Tongue (tissue), 2 donors: ENCODE measurements around the gene GCNT2. TPM values are rescaled to one million over a fixed set of nuclear protein-coding genes. Genes with fewer than 3 reads are reported as not detected.
"Not testable (repeated sequence)": the region's sequence is repeated elsewhere in the genome, so short reads cannot be mapped to it uniquely, and the experiment has no call there.

Experiments used
- DNase-seq: peaks from one replicate; pipeline ENCODE4 v3.0.0-alpha.2; 2015
- total RNA-seq: library from RNA; depleted of rRNA; stranded (reverse); fragments of >200 nt; gene quantifications from one replicate; pipeline ENCODE4 v1.2.3, GENCODE V29; 2014

Gene GCNT2
- total RNA-seq, 1 donor from 2014 or later, result 6.3 TPM

DNA sequence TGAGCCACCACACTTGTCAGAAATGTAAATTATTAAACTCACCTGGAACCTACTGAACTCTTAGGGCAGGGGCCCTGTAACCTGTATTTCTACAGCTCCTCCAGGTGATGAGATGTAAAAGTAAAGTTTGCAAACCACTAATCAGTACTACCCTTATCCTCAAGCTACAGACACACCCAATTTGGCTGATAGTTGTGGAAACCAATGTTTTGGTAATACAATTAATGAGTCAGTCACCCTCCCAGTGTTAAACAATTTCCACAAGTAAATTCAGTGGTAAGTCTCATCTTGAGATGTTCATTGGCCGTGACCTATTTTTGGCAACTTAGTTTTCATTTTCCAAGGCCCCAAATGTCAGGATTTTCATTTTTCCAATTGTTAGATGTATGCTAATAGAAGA lies 29.6 kb downstream of the GCNT2 start:
- DNase-seq, result no peak

DNA sequence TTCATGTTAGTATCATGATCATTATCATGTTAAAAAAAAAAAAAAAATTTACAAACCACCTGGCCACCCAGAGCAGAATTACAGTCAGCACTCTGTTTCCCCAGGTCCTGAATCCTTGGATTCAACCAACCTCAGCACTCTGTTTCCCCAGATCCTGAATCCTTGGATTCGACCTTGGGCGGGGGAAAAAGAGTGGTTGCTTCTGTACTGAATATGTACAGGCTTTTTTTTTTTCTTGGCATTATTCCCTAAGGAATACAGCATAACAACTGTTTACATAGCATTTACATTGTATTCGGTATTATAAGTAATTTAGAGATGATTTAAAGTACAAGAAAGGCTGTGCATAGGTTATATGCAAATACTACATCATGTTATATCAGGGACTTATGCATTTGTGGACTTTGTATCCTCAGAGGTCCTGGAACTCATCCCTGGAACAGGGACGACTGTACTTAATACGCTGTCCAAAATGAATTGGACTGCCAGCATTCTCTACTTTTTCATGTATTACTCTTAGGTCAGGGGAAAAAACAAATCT lies 31.2 kb downstream of the GCNT2 start:
- no peak for DNase-seq

DNA sequence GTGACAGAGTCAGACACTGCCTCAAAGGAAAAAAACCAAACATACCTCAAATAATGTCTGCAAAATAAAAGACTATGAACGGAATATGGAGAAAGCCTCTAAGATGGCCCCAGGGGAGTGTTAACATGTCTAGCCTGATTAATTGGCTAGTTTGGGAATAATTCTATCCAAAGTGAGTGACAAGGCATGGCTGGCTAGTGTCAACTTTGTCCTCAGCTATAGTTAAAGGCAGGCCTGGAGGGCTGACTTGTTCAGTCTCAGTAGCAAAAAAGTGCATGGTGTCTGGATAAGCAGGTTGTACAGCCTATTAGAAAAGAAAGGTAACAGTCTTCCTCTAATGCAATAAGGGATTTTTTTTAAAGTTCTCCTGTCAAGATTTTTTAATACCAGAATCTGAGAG lies 32.7 kb downstream of the GCNT2 start:
- no peak for DNase-seq

DNA sequence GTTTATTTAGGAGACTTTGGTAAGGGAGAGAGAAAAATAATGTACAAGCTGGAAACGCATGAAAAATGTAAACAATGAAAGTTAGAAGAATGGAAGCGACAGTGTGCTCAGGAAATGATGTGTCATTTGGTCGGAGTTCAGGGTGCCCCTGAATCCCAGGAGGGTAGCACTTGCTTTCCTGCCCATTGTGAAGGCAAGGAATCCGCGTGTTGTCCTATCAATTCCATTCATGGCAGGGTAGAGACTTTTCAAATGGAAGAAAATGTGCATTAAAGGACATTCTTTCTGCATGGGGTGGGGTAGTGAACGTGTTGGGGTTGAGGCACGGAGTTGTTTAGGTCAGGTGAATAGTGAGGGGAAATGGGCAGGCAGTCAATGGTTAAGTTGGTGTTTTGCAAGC lies 33.7 kb downstream of the GCNT2 start:
- DNase-seq, result no peak

DNA sequence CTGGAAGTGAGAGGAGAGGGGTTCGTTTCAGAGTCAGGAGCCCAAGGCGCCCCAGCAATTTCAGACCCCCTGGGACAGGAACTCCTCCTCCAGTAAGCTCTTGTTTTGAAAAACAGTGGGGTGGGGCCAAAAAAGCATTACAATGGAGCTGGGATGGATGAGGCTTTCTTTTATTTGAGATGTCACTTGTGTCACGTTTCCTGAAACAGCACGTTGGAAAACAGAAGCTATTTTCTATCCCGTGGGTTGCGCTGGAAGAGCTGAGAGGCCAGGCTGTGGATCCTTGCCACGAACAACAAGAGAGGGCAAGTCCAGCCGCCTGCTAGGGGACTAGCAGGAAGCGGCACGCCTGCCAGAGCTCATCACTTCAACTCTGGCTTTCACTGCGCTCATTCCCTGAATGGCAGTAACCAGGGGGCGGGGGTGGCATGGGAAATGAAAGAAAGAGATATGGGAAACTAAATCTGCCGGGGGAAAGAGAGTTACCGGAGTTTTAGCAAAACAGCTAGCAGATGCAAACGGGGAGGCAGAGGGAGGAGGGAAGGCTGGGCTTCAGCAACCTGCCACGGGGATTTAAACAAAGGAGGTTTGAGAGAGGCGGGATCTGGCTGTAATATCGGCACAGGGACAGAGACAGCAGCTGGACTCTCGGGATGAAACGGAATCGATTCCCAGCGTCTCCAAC lies 34.6 kb downstream of the GCNT2 start:
- peak; percentile 78 for DNase-seq

DNA sequence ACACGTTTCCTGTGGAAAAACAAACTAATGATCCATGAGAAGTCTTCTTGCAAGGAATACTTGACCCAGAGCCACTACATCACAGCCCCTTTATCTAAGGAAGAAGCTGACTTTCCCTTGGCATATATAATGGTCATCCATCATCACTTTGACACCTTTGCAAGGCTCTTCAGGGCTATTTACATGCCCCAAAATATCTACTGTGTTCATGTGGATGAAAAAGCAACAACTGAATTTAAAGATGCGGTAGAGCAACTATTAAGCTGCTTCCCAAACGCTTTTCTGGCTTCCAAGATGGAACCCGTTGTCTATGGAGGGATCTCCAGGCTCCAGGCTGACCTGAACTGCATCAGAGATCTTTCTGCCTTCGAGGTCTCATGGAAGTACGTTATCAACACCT lies 35.4 kb downstream of the GCNT2 start:
- no peak for DNase-seq

DNA sequence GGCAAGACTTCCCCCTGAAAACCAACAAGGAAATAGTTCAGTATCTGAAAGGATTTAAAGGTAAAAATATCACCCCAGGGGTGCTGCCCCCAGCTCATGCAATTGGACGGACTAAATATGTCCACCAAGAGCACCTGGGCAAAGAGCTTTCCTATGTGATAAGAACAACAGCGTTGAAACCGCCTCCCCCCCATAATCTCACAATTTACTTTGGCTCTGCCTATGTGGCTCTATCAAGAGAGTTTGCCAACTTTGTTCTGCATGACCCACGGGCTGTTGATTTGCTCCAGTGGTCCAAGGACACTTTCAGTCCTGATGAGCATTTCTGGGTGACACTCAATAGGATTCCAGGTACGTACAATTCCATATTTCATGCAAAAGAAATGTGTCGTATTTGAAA lies 35.8 kb downstream of the GCNT2 start:
- no peak for DNase-seq

DNA sequence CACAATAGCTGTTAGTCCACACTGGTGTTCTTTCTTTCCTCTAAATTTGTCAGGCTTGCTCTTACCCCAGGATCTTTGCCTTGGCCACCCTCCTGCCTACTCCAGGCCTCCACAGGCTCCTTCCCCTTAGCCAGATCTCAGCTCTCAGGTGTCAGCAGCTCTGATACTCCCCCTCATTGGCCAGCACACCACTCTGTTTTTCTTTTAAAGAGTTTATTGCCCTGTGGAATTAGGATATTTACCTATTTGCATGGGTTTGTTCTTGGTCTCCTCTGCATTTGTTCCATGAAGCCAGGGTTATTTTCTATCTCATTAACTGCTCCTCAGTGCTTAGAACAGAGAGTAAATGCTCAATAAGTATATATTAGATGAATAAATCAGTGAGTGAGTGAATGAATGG lies 36.8 kb downstream of the GCNT2 start:
- no peak for DNase-seq

DNA sequence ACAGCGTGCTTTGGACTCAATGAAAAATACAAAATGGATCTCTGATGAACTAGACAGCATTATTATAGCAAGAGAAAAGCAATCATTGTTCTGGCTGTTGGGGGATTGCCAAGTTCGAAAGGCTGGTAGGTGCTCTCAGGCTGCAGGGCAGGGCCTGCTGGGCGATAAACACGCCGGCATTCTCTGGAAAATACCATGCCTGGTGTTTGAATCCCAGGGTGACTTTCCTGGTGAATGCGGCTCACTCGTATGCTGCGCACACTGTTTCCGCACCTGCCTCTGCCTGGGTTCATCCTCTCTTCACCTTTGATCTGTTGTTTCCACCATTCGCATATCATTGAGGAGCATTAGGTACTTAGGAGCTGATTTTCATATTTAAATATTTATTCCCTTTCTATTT lies 37.4 kb downstream of the GCNT2 start:
- DNase-seq, result no peak

DNA sequence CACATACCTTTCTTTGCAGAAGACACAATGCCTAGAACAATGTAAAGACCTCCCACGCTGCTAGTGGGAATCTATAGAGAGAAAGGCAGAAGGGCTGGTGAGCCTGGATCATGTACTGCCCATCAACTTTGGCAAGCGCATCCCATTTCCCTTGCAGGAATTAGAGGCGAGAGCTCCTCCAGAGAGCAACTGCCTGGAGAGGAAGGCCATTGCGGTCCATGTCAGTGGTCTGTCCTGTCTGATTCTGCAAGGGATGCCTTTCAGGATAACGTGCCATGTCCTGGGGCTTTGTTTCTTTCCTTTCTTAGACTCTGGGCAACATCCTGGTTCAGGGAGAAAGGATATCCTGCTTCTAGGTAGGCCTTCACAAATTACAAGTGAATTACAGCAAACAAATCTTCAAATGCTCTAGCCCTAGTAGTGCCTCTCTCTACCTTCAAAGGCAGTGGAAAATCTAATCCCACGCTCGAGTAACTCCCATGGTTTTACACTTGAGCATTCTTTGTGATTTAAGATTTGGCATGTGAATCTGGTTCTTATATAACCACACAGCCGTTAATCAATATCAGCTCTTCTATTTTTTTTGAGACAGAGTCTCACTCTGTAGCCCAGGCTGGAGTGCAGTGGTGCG lies 38.5 kb downstream of the GCNT2 start:
- DNase-seq, result no peak

DNA sequence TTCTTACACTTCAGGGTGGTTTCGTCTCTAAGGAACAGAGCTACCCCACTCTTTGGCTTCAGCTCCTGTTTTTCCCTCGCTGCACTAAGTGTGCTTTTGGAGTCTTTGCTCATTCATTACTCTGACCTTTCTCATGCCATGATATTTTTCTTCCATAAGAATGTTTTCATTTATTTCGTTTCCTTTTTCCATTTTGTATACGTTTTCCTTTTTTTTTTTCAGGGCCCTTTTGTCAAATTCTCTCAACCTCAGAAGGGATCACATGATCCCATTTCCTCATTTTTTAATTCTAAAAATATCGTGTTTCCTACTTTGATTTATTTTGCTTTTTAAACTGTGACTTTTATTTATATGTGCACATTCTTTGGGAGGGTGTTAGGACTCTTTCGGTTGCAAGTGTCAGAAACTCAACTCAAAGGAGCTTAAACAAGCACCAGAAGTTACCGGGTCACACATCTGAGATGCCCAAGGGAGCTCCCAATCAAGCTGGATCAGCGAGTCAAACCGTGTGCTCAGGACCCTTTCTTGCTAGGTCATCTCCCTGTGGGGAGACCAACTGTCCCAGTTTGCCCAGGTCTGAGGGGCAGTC lies 40.6 kb downstream of the GCNT2 start:
- no peak for DNase-seq

DNA sequence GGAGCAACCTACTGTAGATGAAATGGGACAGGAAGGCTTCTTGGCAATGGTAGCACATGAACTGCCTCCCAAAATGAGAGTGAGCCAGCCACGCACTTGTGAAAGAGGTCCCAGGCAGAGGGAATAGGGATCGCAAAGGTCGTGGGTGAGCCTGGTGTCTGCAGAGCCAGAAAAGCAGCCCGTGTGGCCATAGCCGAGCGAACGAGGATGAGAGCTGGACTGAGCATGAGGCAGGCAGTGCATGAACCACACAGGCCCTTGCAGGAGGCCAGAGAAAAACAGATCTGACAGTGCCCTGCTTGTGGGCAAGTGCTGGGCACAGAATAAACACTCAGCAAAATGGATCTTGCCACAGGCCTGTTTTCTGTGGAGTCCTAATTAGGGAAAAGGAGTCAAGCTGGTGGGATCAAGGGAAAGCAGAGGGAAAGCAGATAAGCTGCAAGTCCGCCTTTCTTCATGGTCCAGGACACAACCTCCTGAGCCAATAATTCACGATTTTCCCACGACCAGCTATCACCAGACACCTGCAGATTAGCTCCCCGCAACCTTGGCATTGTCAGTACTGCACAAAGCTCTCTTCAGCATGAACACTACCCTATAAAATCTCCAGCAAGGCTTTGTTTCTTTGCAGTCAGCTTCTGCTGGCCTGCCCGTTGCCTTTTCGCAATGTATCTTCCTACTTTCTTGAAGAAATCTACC lies 44.0 kb downstream of the GCNT2 start:
- no peak for DNase-seq

DNA sequence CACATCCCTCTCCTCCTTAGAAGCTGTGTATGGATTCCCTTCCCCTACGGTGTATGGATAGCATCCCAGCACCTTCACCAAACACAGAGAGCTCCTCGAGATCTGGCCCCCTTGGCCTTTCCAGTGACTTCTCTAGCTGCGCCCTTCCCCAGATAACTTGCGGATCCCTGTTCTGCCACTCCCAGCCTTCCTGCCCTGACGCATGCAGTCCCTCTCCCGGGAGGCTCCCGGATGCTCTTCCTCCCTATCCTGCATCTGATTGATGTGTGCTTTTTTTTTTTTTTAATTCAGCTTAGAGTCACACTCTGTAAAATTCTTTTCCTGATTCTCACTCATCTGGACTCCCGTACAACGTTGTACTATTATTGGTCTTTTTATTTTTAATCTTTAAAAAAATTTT lies 44.8 kb downstream of the GCNT2 start:
- DNase-seq, result no peak

DNA sequence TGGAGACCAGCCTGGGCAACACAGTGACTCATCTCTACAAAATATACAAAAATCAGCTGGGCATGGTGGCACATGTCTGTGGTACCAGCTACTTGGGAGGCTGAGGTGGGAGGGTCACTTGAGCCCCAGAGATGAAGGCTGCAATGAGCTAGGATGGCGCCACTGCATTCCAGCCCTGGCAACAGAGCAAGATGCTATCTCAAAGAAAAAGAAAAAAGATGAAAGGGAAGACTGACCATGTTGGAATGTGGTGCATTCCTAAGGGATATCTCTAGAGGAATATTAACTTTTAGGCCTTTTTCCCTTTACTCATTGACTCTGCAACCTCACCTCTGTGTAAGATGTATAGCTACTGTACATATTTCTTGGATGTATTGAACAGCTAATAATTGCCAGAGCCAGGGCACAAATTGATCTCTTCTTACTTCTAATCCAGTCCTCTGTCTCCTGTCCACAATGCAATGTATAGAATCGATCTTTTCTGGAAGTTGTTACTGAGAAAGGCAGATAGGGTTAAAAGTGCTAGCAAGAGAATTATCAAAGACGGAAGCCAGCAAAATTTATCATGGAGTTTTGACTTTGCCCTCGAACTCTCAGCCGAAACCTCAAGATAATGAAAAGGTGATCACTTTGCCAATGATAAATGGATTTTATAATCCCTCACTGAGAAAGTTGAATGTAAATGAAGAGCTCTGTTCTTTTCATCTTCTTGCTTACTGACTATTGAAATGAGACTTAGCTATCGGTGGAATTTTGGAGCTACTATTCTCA lies 46.3 kb downstream of the GCNT2 start:
- no peak for DNase-seq

DNA sequence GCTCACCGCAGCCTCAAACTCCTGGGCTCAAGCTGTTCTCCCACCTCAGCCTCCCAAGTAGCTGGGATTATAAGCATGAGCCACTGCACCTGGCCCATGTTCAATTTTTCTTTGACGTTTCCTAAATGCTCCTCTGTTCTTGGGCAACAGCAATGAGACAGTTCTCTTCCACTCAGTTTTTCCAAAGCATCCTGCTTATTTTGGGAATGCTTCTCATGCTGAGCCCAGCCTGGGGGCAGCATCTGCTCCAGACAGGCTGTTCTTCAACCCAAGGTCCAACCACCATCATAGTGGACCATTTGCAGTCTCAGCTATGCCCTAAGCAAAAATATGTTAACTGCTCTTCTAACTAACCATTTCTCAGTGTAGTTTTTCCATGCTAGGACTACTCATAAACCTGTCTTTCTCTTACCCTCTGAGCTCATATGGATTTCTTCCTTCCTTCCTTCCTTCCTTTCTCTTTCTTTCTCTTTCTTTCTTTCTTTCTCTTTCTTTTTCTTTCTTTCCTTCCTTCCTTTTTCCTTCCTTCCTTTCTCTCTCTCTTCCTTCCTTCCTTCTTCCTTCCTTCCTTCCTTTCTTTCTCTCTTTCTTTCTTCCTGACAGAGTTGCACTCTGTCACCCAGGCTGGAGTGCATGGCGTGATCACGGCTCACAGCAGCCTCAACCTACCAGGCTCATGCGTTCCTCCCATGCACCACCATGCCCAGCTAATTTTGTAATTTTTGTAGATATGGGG lies 48.4 kb downstream of the GCNT2 start:
- no peak for DNase-seq

DNA sequence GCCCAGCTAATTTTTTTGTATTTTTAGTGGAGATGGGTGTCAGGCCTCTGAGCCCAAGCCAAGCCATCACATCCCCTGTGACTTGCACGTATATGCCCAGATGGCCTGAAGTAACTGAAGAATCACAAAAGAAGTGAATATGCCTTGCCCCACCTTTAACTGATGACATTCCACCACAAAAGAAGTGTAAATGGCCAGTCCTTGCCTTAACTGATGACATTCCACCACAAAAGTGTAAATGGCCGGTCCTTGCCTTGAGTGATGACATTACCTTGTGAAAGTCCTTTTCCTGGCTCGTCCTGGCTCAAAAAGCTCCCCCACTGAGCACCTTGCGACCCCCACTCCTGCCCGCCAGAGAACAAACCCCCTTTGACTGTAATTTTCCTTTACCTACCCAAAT lies 54.4 kb downstream of the GCNT2 start:
- DNase-seq, result not testable (repeated sequence)

DNA sequence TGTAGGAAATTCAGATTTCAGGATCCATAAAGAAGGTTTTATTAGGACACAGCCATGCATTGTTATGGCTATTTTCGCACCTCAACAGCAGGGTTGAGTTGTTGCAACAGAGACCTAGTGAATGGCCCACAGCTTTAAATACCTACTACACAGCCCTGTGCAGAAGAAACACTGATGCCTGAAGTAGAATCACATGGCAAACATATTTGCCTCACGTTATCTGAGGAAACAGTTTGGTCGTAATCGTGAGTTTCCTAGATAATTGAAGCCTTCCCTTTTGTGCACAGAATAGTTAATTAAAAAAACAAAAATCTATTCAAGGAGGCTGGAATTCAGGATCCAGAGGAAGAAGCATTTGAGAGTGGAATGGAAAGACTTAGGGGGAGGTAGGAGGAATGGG lies 55.1 kb downstream of the GCNT2 start:
- DNase-seq, result no peak

DNA sequence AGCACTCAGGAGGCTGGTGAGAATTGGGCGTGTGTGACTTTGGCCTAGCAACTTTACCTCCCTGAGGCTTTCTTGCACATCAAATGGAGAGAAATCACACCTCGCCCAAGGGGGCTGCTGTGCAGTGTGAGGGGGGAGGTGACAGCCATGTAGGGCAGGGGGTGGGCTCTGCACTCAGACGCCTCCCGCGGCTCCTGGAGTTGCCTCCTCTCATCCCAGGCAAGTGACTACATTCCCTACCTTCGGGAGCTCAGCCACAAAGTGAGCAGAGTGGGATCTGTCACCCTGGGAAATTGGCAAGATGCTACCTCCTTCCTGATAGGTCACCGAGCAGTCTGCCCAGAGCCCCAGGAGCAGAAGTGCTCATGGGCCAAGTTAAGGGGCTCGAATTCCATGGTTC lies 56.0 kb downstream of the GCNT2 start:
- no peak for DNase-seq

DNA sequence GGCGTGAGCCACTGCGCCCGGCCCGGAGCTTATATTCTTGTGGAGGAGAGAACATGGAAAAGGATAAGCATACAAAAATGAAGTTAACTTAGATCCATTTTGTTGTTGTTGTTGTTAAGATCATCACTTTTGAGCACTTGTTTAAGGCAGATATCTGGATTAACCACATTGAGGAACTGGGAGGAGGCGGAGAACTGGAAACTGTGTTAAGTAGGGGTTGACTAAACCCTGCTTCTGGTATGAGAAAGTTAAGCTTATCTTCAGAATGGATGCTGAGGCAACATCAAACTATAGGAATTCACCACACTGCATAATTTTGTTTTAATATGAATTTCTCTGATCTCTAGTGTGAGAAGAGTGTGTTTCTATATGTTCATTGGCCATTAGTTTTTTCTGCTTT lies 57.6 kb downstream of the GCNT2 start:
- no peak for DNase-seq

DNA sequence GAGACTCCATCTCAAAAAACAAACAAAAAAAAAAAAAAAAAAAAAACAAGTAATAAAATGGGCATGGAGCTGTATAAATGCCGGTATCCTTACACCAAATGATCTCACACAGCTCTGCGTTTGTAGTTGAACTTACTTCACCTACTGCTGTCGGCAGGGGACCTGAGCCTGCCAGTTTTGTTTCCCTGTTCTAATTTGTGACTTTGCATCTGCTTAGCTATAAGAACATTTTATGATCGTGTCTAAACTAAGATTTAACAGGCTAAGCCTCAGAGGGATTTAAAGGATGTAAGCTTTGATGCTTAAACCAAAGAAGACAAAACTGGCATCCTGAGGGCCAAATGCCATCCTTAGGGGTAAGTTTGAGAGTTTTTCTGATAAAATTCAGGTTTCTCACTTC lies 58.7 kb downstream of the GCNT2 start:
- no peak for DNase-seq

DNA sequence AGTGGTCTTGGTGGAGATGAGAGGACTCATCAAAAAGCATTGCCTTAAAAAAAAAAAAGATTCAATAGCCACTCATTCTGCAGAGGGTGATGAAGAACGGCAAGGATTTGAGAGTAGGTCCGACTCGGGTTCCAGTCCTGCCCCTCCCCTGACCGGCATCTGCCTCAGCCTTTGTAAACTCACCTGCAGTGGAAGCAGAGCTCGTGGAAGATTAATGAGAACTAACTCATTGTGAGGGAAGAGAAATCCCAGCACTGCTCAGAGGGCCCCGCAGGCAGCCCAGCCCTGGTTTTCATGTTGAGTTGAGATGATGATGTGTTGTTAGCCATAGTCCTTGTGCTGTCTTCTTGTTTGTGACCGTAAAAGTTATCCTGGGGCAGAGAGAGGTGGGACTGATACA lies 59.4 kb downstream of the GCNT2 start:
- DNase-seq, result no peak

DNA sequence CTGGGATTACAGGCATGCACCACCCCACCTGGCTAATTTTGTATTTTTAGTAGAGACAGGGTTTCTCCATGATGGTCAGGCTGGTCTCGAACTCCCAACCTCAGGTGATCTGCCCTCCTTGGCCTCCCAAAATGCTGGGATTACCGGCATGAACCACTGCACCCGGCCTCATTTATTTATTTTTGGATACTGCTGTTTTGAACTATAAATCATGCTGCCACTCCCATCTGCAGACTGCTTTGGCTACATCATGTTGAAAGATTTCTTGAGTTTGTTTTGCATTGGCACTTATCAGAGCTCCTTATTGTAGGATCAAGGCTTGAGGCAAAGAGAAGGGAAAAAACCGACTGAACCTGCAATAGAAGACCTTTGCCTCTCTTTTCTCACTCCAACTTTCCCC lies 60.3 kb downstream of the GCNT2 start:
- not testable (repeated sequence) for DNase-seq
